Ecto neural progenitor cell (in vitro differentiated cells): Measurements from ENCODE around the gene FXN.
"Not testable (repeated sequence)": the region's sequence is repeated elsewhere in the genome, so short reads cannot be mapped to it uniquely, and the experiment has no call there.

ENCODE experiments used
- DNase-seq: peaks from one replicate; pipeline ENCODE4 v3.0.0-alpha.2; 2018; ENCODE audit warnings: low spot score

FXN gene

DNA sequence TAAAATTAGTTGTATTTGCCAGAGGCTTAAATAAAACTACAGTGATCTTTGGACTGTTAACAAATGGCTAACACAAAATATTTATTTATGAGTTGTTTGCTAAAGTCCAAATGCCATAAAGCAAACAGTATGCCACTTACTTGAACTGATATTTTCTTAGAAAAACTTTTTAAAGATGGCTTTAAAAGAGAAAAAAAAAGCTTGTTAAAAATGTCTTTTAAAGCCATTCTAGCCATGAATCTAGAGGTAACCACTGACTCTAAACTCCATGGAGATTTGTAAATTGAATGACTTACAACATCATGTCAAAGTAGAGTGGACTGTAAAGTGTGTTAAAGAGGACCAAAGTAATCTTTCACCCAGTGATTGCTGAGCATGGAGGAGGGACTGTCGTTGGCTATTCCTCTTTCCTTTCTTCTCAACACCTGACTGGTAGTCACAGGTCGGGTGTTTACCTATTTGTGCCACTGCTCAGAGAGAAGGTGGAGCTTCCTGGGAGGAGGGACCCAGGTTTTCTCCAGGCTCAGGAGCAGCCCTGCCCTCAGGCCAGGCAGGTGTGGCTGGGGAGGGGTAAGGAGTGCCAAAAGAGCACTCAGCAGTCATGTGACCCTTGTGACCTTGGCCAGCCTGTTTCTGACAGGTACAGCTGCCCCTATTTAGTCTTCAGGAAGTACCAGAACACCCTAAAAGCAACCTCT lies 69.4 kb downstream of the FXN start:
- DNase-seq = peak; percentile 50

DNA sequence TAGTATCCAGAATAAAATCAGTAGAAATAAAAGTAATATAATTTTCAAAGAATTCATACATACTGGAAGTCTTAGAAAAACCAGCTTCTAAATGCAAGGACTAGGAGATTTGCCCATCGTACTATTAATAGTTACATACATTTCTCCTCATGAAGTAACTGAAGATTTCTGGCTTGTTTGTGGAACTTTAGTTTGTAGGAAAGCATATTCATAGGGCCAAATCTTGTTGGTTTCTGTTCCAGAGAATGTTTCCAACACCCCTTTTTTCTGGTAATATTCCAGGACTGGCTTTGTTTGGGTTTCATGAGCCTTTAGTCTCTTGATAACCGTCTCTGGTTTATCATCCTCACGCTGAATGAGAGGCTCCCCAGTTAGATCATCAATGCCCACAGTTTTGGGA lies 72.2 kb downstream of the FXN start:
- no peak for DNase-seq

DNA sequence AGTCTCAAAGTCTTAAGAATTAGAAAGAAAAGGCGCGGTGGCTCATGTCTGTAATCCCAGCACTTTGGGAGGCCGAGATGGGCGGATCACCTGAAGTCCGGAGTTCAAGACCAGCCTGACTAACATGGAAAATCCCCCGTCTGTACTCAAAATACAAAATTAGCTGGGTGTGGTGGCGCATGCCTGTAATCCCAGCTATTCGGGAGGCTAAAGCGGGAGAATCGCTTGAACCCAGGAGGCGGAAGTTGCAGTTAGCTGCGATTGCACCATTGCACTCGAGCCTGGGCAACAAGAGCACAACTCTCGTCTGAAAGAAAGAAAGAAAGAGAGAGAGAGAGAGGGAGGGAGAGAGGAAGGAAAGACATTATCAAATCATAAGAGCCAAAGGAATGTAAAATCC lies 73.2 kb downstream of the FXN start:
- not testable (repeated sequence) for DNase-seq

DNA sequence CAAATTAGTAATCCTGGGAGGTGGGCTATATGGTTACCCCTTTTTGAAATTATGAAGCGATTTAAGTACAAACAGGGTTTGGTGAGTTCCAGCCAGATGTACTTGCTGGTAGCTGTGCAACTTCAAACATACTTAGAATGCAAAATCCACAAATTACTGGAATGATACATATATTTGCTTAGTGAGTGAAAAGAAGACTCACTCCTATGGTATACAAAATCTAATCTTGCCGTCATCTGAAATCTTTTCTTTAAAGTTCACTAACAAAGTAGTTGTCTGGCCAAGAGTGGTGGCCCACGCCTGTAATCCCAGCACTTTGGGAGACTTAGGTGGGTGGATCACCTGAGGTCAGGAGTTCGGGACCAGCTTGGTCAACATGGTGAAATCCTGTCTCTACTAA lies 73.6 kb downstream of the FXN start:
- DNase-seq = no peak

DNA sequence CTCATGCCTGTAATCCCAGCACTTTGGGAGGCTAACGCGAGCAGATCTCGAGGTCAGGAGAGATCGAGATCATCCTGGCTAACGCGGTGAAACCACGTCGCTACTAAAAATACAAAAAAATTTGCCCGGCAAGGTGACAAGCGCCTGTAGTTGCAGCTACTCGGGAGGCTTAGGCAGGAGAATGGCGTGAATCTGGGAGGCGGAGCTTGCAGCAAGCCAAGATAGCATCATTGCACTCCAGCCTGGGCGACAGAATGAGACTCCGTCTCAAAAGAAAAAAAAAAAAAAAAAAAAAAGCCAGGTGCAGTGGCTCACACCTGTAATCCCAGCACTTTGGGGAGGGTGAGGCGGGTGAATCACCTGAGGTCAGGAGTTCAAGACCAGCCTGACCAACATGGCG lies 77.1 kb downstream of the FXN start:
- DNase-seq = not testable (repeated sequence)

DNA sequence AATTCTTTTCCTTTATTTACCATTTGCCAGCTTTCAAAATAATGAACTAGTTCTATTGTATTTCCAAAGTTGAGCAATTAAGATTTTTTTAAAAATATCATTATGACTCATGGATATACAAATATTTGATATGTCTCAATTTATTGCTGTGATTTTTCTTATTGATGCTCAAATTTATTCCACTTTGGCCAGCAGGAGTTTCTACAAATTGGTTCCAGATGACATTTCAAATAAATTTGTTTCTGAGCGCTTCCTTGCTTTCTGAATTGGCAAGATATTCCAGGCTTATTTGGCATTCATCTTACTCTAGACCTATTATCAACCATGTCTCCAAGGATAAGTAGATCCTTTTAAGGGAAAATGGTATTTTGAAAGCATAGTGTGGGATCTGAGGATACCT lies 80.1 kb downstream of the FXN start:
- DNase-seq = no peak

DNA sequence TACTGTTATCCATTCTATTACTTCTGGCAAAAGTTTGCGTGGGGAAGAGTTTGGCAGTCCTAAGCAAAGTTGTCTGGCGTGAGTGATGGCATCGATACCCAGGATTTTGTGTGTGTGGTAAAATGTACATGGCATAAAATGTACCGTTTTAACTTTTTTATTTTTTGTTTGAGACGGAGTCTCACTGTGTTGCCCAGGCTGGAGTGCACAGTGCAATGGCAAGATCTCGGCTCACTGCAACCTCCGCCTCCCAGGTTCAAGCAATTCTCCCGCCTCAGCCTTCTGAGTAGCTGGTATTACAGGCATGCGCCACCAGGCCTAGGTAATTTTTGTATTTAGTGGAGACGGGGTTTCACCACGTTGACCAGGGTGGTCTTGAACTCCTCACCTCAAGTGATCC lies 83.1 kb downstream of the FXN start:
- DNase-seq = no peak

DNA sequence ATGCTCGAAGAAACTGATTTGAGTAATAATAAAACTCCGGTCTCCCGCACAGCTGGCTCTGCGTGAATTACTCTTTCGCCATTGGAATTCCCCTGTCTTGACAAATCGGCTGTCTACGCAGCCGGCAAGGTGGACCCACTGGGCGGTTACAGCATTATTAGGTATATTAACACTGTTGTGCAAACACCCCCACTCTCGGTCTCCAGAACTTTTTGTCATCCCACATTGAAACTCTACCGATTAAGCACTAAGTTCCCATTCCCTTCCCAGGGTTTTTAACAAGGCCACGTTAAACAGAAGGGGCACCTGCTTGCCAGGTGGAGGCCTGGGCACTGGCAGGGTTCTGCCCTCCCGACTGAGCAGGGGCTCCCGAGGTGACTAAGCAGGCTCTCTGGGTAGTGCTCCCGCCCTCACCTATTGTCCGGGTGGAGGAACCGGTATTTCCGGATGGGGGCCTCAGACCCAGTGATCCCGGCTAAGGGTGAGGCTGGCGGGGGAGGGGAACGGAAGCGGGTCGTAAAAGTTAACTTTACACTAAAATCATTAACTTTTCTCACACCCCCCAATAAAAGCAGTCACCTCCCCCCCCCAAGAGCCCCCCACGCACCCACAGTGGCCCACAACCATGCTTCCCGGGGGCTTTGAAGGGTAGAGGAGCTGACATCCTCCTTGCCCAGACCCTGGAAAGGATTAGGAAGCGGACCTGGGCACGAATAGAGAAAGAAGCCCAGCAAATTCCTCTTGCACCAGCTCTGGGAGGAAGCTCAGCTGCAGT lies 85.0 kb downstream of the FXN start:
- peak; percentile 73 for DNase-seq

DNA sequence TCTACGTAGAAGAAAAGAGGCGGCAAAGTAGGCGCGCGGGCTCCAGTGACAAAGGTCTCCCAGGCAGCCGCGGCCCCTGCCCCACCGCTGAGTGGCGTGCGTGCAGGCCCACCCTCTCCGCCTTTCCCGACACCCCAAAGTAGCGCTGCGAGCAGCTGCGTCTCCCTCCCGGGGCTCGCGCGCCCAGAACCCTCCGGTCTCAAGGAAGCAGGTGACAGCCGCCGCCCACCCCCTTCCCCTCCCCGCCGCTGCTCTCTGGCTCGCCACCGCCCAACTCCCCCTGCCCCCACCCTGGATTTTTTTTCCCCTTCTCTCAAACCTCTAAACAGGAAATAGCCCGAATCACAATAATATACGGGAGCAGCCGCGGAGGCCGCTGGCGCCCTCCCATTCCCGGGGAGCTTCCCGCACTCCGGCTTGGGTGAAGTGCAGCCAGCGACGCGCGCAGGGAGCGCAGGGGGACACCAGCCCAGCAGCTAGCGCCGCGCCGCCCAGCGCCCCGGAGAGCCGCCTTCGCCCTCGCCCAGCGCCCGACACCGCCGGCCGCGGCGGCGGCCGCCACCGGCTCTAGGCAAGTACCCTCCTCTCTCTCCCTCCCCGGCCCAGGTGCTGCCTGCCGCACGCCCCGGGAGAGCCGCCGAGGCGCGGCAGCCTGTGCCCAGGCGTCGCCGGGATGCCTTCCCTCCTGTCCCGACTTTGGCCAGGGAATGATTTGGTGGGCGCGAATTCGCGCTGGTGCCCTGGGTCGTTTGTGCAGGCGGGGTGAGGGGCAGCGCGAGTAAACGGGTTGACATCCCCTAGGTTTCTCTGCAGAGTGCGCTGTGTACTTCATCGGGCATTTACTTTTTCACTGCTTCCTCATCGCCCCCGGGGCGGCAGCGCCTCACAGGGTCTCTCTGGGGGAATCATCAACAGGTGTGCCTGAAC lies 85.9 kb downstream of the FXN start:
- peak; percentile 78 for DNase-seq

DNA sequence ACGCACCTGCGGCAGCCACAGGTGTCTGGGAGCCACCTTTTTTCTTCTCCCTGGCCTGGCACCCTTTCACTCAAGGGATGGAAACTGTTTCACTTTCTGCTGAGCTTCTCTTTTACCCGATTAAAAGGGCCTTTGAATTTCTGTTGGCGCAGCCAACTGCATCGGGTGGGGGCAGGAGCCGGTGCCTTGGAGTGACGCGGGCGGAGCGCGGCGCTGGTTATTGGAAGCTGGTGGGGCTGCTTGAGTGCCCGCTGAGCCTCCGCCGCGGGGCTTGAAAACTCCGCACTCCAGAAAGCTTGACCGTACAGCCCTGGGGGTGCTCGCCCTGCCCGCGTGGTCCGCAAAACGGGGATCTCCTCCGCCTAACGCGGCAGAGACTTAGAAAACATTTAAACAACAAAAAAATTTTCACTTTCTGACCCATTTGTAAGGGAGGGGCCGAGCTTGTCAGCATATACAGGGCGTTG lies 86.6 kb downstream of the FXN start:
- peak; percentile 78 for DNase-seq

DNA sequence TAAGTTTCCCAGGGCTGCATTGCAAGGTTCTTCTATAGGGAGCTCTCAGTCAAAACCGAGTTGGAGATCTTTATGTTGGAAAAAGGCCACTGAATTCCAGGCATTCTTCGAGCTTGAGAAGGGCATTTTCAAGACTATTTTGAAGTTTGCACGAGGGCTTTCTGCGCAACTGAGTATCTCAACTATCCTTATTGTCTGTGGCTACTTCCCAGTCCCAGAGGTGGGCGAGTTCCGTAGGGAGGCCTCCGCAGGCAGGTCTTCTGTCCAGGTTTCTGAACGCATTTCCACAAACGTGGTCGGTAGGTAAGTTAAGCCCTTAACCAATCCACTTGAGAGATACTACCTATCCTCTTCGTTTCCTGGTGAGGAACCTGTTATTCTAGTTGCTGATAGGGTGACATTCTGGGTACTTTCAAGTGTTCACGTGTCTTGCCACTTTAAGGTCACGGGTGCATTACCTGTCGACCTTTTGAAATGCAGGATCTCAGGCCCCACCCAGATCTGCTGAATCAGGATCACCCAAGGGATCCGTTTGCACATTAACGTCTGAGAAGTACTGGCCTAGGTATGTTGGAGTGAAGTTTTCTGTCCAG lies 87.1 kb downstream of the FXN start:
- no peak for DNase-seq

DNA sequence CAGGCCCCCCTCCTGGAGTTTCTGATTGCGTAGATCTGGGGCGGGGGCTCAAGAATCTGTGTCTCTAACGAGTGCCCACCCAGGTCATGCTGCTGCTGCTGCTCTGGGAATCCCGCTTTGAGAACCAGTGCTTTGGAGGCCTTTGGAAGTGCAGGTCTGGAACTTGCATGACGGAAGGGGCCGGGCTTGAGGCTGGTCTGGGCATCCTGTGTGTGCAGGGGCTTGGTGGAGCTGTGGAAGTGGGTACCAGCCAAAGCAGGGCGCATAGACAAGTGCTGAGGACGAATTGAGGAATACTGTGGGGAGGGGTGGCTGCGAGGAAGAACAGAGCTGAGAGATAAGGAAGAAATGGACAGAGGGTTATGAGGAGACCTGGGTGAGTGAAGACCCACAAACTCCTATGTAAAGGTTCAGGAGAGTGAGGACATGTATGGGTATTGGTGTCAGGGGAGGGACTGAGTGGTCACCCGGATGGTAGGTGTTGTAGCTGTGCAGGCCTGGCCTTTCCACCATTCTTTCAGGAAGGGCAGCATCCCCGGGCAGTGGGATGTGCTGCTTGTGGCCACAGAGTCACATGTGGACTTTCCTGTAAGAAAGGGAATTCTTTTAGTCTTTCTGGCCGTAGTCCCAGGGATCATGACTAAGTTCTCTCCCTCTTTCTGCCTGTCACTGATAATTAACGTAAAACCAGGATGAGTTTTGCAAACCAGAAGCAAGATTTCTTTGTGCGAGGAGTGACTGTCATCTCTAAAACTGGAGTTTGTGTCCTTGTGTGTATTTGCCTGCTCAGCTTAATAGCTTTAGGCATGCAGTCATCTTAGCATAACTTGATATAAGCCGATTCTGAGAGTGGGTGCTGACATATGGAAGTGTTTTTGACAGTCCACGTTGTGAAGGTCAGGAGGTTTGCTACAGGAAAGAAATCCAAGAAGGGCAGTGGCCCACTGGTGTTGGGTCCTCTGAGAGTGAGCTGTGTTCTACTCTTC lies 95.2 kb downstream of the FXN start:
- no peak for DNase-seq

DNA sequence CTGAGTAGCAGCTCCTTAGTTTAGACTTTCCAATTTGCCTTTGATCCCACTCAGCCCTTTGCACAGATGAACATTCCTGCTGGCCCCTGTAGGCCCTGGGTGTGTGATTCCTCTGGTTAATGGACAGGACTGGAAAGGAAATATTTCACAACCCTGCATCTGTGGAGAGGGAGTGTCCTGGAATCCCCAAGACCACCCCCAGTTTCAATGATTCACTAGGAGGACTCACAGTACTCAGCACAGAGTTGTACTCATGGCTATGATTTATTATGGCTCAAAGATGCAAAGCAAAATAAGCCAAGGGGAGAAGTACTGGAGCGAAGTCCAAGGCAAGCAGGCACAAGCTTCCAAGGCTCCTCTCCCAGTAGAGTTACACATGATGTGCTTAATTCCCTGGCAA lies 96.1 kb downstream of the FXN start:
- no peak for DNase-seq

DNA sequence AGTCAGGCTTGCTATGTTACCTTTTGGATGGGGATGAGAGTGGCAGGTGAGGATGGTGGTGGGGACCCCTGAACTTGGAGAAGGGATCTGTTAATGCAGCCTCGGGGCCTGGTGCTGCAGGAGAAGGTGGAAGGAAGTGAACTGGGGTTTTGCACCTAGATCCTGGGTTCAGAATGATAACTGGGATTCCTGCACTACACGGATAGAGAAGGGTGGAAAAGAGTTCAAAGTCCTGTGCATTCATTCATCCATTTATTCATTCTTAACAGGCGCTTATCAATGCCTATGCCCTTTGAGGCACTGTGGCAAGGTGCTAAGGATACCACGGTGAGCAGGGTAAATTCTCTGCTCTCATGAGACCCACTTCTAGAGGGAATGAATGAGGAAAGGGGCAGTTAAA lies 96.8 kb downstream of the FXN start:
- DNase-seq = no peak

DNA sequence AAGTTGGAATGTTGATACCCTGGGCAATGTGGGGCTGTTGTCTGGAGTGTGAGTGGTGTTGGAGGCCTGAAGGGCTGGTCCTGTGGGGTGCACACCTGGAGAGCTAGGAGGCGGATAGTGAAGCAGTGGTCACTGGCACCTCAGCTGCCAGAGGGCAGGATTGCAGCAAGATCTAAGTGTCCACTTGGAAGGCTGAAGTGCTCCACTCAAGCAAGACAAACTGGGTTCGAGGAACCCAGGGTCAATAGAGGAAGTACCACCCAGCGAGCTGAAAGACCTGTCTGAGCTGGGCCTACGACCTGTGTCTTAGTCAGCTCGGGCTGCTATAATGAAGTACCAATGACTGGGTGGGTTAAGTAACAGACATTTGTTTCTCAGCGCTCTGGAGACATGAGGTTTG lies 98.9 kb downstream of the FXN start:
- DNase-seq = peak; percentile 27

DNA sequence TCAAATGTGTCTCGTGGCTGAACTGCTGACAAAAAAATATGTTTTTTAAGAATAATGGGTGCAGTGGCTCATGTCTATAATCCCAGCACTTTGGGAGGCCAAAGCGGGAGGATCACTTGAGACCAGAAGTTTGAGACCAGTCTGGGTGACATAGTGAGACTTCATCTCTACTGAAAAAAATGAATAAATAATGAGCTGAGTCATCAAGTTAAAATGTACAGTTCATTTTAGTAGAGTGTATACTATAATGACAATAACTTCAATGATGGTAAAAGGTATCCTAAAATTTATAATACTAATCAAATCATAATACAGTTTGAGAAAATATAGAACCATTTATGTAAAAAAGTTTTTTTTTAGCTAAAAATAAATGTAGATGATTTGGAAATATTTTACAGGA lies 100.6 kb downstream of the FXN start:
- DNase-seq = no peak

DNA sequence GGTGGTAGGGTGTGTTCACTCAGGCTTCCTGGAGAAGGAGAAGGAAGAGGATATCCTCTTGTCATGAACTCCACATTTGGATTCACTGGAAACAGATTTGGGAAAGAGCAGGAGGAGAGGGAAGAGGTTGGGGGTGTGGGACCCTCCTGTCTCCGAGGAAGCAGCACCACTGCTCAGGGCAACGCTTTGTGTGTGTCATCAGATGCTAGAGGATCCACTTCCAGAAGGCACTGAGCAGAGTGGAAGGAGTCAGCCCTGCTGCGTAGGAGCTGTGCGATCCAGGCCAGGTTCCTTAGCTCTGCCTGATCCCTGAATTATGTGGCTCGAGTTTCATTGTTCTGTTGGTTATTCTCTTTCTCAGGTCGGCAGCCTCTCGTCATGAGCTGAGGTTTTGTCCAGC lies 101.2 kb downstream of the FXN start:
- no peak for DNase-seq

DNA sequence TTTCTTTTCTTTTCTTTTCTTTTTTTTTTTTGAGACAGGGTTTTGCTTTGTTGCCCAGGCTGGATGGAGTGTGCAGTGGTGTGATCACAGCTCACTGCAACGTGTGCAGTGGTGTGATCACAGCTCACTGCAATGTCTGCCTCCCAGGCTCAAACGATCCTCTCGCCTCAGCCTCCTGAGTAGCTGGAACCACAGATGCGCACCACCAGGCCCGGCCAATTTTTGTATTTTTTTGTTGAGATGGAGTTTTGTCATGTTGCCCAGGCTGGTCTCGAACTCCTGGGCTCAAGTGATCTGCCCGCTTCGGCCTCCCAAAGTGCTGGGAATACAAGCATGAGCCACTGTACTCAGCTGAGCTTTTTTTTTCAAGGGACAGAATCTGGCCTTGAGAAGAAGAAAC lies 101.8 kb downstream of the FXN start:
- no peak for DNase-seq

DNA sequence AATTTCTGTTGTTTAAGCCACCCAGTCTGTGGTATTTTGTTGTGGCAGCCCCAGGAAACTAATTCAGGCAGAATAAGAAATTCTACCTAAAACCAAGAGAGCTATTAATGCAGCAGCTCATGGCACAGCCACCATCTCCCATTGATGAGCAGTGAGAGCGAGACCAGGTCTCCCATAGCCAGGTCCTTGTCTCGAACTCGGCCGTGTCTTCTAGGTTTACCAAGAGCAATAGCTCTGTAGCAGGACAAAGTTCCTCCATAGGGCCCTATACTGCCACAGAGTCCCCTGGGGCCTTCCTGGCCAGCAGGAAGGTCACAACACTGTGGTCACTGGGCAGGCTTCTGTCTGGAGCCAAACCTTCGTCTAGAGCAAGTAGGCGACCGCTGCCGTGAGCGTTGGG lies 104.0 kb downstream of the FXN start:
- no peak for DNase-seq

DNA sequence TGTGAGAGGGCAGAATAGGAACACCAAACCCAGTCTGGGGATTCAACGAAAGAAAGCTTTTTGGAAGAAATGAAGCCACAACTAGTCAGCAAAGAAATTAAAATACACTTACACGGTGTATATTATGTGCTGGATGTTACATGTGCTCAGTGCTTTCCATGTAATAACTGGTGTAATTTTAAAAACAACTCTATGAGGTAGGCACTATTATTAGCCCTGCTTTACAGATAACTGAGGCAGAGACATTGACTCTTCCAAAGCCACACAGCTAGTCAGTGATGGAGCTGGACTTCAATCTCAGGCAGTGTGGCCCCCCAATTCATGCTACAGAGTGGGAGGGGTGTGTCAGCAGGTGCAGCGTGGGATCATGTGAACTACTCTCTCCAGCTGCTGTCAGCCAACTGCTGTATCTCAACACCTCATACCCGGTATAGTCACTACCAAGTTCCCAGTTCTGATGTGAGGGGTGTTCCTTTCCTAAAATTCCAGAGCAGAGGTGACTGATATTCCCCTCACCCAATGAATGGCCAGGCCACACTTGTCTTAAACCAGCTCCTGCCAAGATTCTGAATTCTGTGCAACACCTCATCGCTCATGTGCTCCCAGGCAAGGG lies 104.7 kb downstream of the FXN start:
- no peak for DNase-seq

DNA sequence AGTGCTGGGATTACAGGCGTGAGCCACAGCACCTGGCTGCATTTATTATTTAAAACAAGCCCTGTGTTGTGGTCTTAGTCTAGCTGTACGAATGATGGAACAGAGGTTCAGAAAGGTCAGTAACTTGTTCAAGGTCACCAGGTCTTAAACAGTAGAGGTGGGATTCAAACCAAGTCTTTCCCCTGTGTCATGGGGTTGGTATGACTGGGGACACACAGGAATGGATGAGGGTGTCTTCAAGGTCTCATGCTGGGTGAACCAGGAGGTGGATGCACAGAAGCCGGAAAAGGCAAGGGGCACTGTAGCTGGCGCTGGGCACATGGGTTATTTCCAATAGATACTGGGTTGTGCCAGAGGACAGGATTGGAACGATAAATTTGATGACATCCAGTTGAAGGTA lies 106.3 kb downstream of the FXN start:
- no peak for DNase-seq
